C4-2B (cell line): Measurements from ENCODE around the gene C10orf143.

ENCODE experiments used
- ZFX ChIP-seq: fragments of 450-650 bp; IDR thresholded peaks from 2 replicates; pipeline ENCODE4 v1.6.1; 2017
- TF ChIP-seq, protein P1 (sequence below): fragments of 450-650 bp; conservative IDR thresholded peaks from 2 replicates; pipeline ENCODE4 v1.5.1; 2017; ENCODE audit warnings: mild to moderate bottlenecking

- TF ChIP-seq, protein P1, sequence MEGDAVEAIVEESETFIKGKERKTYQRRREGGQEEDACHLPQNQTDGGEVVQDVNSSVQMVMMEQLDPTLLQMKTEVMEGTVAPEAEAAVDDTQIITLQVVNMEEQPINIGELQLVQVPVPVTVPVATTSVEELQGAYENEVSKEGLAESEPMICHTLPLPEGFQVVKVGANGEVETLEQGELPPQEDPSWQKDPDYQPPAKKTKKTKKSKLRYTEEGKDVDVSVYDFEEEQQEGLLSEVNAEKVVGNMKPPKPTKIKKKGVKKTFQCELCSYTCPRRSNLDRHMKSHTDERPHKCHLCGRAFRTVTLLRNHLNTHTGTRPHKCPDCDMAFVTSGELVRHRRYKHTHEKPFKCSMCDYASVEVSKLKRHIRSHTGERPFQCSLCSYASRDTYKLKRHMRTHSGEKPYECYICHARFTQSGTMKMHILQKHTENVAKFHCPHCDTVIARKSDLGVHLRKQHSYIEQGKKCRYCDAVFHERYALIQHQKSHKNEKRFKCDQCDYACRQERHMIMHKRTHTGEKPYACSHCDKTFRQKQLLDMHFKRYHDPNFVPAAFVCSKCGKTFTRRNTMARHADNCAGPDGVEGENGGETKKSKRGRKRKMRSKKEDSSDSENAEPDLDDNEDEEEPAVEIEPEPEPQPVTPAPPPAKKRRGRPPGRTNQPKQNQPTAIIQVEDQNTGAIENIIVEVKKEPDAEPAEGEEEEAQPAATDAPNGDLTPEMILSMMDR, result no peak
- no peak for TF ChIP-seq ZFX
Observed at GRCh38 chr10:130038611-130039109, 72.0 kb downstream of the C10orf143 start.
